H1 (cell line): ENCODE measurements around the gene STKLD1. TPM values are rescaled to one million over a fixed set of nuclear protein-coding genes. Genes with fewer than 3 reads are reported as not detected.

Source experiments
- CTCF ChIA-PET: fragments of 300-600 bp; sonication (Branson Sonifier 250); formaldehyde crosslinking; loops from one replicate; lab custom pipeline; 2021; ENCODE audit not compliant: partially characterized antibody; lab: Charles Lee
- POLR2A ChIA-PET: fragments of 300-600 bp; sonication (Branson Sonifier 250); formaldehyde crosslinking; loops from one replicate; lab custom pipeline; 2021; ENCODE audit warnings: inconsistent platforms; ENCODE audit not compliant: partially characterized antibody; lab: Charles Lee
- DNase-seq, 2 experiments: peaks; one replicate each; pipeline versions ENCODE4 v3.0.0 to v3.0.0-alpha.2; 2010 to 2022; ENCODE audit warnings: low spot score in 2 of 2, low read depth in 1 of 2, mixed read lengths in 1 of 2
- FAIRE-seq: peaks from 2 replicates; lab custom pipeline; 2011; peaks lifted over from hg19 to GRCh38; lab: Jason Lieb, UNC
- H2AFZ ChIP-seq: 2 replicates; pipeline ENCODE4 v1.8.1; 2012; ENCODE audit warnings: low read length, inconsistent platforms
- H2AK5ac ChIP-seq: 2 replicates; pipeline ENCODE4 v1.6.1; 2013; ENCODE audit warnings: low read depth, low read length
- H2BK120ac ChIP-seq: replicated peaks from 2 replicates; pipeline ENCODE3; 2013; ENCODE audit warnings: low read depth, low read length, inconsistent platforms
- H2BK12ac ChIP-seq: 2 replicates; pipeline ENCODE4 v1.6.1; 2013; ENCODE audit warnings: low read depth, low read length
- H2BK15ac ChIP-seq: 2 replicates; pipeline ENCODE4 v1.6.1; 2013; ENCODE audit warnings: low read length
- H2BK20ac ChIP-seq: 2 replicates; pipeline ENCODE4 v1.6.1; 2013; ENCODE audit warnings: low read length
- H2BK5ac ChIP-seq: 2 replicates; pipeline ENCODE4 v1.6.1; 2013; ENCODE audit warnings: low read depth, low read length
- H3K14ac ChIP-seq: 2 replicates; pipeline ENCODE4 v1.6.1; 2013; ENCODE audit warnings: inconsistent platforms; ENCODE audit not compliant: insufficient read length
- H3K18ac ChIP-seq: 2 replicates; pipeline ENCODE4 v1.6.1; 2013; ENCODE audit warnings: low read length; ENCODE audit errors: extremely low read depth
- H3K23ac ChIP-seq: 2 replicates; pipeline ENCODE4 v1.6.1; 2013; ENCODE audit warnings: inconsistent platforms; ENCODE audit not compliant: insufficient read length
- H3K23me2 ChIP-seq: 2 replicates; pipeline ENCODE4 v1.6.1; 2013; ENCODE audit warnings: low read depth, low read length
- H3K27ac ChIP-seq: 2 replicates; pipeline ENCODE4 v1.6.1; 2011; ENCODE audit warnings: low read depth, low read length, inconsistent platforms
- H3K27me3 ChIP-seq, 4 experiments: replicated peaks in 1 of 4; 1 replicate in 1 of 4; 2 replicates in 3 of 4; pipeline versions ENCODE4 v1.6.1 to v1.8.1; 2011 to 2013; ENCODE audit warnings: low read length in 3 of 4, mild to moderate bottlenecking in 3 of 4, inconsistent platforms in 2 of 4, mixed read lengths in 2 of 4, moderate library complexity in 1 of 4; ENCODE audit not compliant: control insufficient read depth in 3 of 4, insufficient read depth in 3 of 4; ENCODE audit errors: extremely low read depth in 1 of 4
- H3K36me3 ChIP-seq, 4 experiments: 2 replicates each; pipeline versions ENCODE4 v1.6.1 to v1.8.1; 2011 to 2013; ENCODE audit warnings: mild to moderate bottlenecking in 4 of 4, low read length in 3 of 4, moderate library complexity in 2 of 4, control low read depth in 1 of 4, inconsistent platforms in 1 of 4; ENCODE audit not compliant: insufficient read depth in 4 of 4, control insufficient read depth in 2 of 4
- H3K4ac ChIP-seq: replicated peaks from 2 replicates; pipeline ENCODE3; 2013; ENCODE audit warnings: low read length, low read depth, mixed read lengths, inconsistent platforms; ENCODE audit not compliant: insufficient read length
- H3K4me1 ChIP-seq, 4 experiments: replicated peaks in 1 of 4; 1 replicate in 1 of 4; 2 replicates in 3 of 4; pipeline versions ENCODE4 v1.6.1 to v1.8.1; 2011 to 2013; ENCODE audit warnings: low read length in 3 of 4, inconsistent platforms in 2 of 4, mixed read lengths in 1 of 4; ENCODE audit not compliant: insufficient read depth in 4 of 4, control insufficient read depth in 3 of 4
- H3K4me2 ChIP-seq, 2 experiments: 2 replicates each; pipeline versions ENCODE4 v1.6.1 to v1.8.1; 2011 to 2013; ENCODE audit warnings: low read depth in 2 of 2, low read length in 2 of 2, control low read depth in 1 of 2, inconsistent platforms in 1 of 2, mild to moderate bottlenecking in 1 of 2; ENCODE audit not compliant: insufficient read depth in 1 of 2
- H3K4me3 ChIP-seq, 4 experiments: fragments of 200-600, 300-600 bp in 1 of 4; sonication (generic), shearing (Covaris generic), sonication (Bioruptor Twin) in 1 of 4; 2 replicates each; pipeline versions ENCODE4 v1.5.1 to v1.8.1; 2011 to 2016; ENCODE audit warnings: low read length in 4 of 4, low read depth in 3 of 4, control low read depth in 2 of 4, inconsistent platforms in 2 of 4, mild to moderate bottlenecking in 2 of 4, mixed read lengths in 1 of 4, moderate library complexity in 1 of 4; ENCODE audit not compliant: insufficient read depth in 2 of 4; ENCODE audit errors: extremely low read depth in 1 of 4
- H3K56ac ChIP-seq: replicated peaks from 2 replicates; pipeline ENCODE3; 2013; ENCODE audit warnings: low read depth, mild to moderate bottlenecking, mixed read lengths, low read length, inconsistent platforms; ENCODE audit not compliant: insufficient read length
- H3K79me1 ChIP-seq: 2 replicates; pipeline ENCODE4 v1.6.1; 2013; ENCODE audit warnings: low read depth, low read length, control low read depth
- H3K79me2 ChIP-seq, 2 experiments: 2 replicates each; pipeline versions ENCODE4 v1.6.1 to v1.8.1; 2012 to 2013; ENCODE audit warnings: low read length in 2 of 2, mild to moderate bottlenecking in 2 of 2, inconsistent platforms in 1 of 2; ENCODE audit not compliant: insufficient read depth in 2 of 2, control insufficient read depth in 1 of 2
- H3K9ac ChIP-seq, 4 experiments: replicated peaks in 1 of 4; 1 replicate in 1 of 4; 2 replicates in 3 of 4; pipeline versions ENCODE4 v1.6.1 to v1.8.1; 2011 to 2013; ENCODE audit warnings: low read depth in 3 of 4, low read length in 3 of 4, control low read depth in 2 of 4, mild to moderate bottlenecking in 2 of 4, moderate library complexity in 2 of 4, inconsistent platforms in 1 of 4; ENCODE audit errors: extremely low read depth in 1 of 4
- H3K9me3 ChIP-seq, 2 experiments: 2 replicates each; pipeline versions ENCODE4 v1.6.1 to v1.8.1; 2012 to 2013; ENCODE audit warnings: mild to moderate bottlenecking in 2 of 2, moderate library complexity in 2 of 2, control low read depth in 1 of 2, inconsistent platforms in 1 of 2, low read depth in 1 of 2, low read length in 1 of 2, mixed read lengths in 1 of 2; ENCODE audit not compliant: insufficient read depth in 2 of 2
- H4K20me1 ChIP-seq, 2 experiments: replicated peaks in 1 of 2; 2 replicates each; pipeline versions ENCODE3 to v1.8.1; 2011 to 2013; ENCODE audit warnings: inconsistent platforms in 2 of 2, low read length in 2 of 2, mild to moderate bottlenecking in 1 of 2; ENCODE audit not compliant: insufficient read depth in 2 of 2, control insufficient read depth in 1 of 2
- H4K5ac ChIP-seq: 2 replicates; pipeline ENCODE4 v1.6.1; 2013; ENCODE audit warnings: low read length, low read depth, mixed read lengths, inconsistent platforms; ENCODE audit not compliant: insufficient read length
- H4K8ac ChIP-seq: 2 replicates; pipeline ENCODE4 v1.8.0; 2013; ENCODE audit warnings: mild to moderate bottlenecking, moderate library complexity, low read length, inconsistent platforms; ENCODE audit not compliant: insufficient read depth; ENCODE audit errors: extremely low read depth
- H4K91ac ChIP-seq: replicated peaks from 2 replicates; pipeline ENCODE3; 2013; ENCODE audit warnings: low read length, mixed read lengths, inconsistent platforms; ENCODE audit not compliant: insufficient read length
- POLR2AphosphoS5 ChIP-seq: IDR thresholded peaks from 2 replicates; pipeline ENCODE4 v1.6.1; 2011; ENCODE audit warnings: low read depth, low read length
- WGBS, 2 experiments: shearing (Covaris generic) in 1 of 2; methylation state at CpG; one replicate each; pipeline versions ENCODE4 v1.1.6 to v1.1.7; 2013 to 2015; ENCODE audit warnings: low lambda C conversion rate in 2 of 2, mixed read lengths in 2 of 2, inconsistent platforms in 1 of 2, low coverage in 1 of 2, missing lambda C conversion rate in 1 of 2; ENCODE audit not compliant: insufficient replicate concordance in 2 of 2, insufficient coverage in 1 of 2, insufficient read length in 1 of 2; ENCODE audit errors: extremely low coverage in 1 of 2, missing lambda C conversion rate in 1 of 2; 5-methylcytosine and 5-hydroxymethylcytosine counted together
- polyA plus RNA-seq, 7 experiments: library from polyadenylated mRNA; depleted of rRNA in 3 of 7; stranded (reverse) in 5 of 7; unstranded in 2 of 7; fragments of >200 nt in 5 of 7; fragments of 200-250 nt in 2 of 7; gene quantifications; 1 replicate in 5 of 7; 2 replicates in 1 of 7; 4 replicates in 1 of 7; pipeline versions ENCODE4 v1.2.1 to v1.2.3, GENCODE V29; 2011 to 2013; ENCODE audit warnings: missing spikeins in 2 of 7, mixed read lengths in 2 of 7
- total RNA-seq: library from RNA; stranded (reverse); fragmentation: NEBNext Ultra II Directional; extraction: Animal tissue kit (Norgen Biotek cat#: 25700); gene quantifications from 2 replicates; pipeline ENCODE4 v1.2.1, GENCODE V29; 2021
- TF ChIP-seq, protein P1 (sequence below): IDR thresholded peaks from 2 replicates; pipeline ENCODE4 v1.6.1; 2011; ENCODE audit warnings: low read depth, mild to moderate bottlenecking, low read length; ENCODE audit not compliant: insufficient read depth

The STKLD1 gene
- total and polyA plus RNA-seq, 2 of the 8 experiments (the other 6 are each of a cell fraction or from before 2014, with no cell fraction given) = 0.26 TPM; not detected in 1

DNA sequence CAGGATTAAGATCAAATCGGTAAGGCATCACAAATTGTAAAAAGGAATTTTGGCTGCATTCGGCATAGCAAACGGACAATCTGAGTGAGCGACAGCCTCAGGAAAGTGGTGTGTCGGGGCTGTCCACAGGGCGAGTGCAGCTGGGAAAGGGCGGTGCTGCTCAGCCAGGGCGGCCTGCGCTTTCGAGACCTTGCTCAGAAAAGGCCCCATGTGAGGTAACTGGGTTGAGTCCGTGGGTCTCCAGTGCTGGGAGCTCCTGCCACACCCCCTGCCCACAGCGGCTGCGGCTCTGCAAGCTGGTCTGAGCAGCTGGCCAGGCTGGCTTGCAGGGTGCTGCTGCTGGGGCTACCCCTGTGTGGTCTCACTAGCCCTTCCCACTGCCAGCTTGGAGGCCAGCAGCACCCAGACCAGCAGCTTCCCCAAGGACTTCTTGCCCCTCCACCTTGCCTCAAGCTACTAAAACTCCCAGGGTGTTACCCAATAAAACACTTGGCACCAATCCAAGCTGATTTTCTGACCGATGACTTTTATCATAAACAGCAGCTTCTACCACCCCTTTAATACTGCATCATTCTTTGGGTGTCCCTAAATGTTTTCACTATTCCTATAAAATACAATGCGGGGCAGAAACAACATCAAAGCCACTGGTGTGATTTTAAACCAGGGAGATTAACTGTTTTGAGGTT, 13.7 kb upstream of the STKLD1 start:
- TF ChIP-seq, protein P1, sequence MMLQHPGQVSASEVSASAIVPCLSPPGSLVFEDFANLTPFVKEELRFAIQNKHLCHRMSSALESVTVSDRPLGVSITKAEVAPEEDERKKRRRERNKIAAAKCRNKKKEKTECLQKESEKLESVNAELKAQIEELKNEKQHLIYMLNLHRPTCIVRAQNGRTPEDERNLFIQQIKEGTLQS = no peak
- peak; percentile 23; the same call in 1 of the 2 replicates for TF ChIP-seq POLR2AphosphoS5
- H3K18ac ChIP-seq = no peak overlapping the region
- no peak overlapping the region for H2AK5ac ChIP-seq
- 91% methylated on average over 15 of the region's 15 CpGs; no CpG with 5 or more reads in 1 of the 2 experiments for WGBS, 2 experiments
- H3K14ac ChIP-seq = no peak overlapping the region
- peaks cover 0 to 2% (median under 1%) of the 10 kb centered on the region in 4 experiments; a peak in 2 of 7 replicates for H3K4me1 ChIP-seq
- no peaks in the 10 kb centered on the region for H3K9me3 ChIP-seq
- no peak overlapping the region for H3K4ac ChIP-seq
- H3K23me2 ChIP-seq = no peaks in the 10 kb centered on the region
- POLR2A ChIA-PET = interaction anchor here (0.9 to 19.9 kb wide), 10 partner anchors 9 to 112 kb away, joined by 3 to 461 read pairs (median 6); partner anchors contain the start of genes MED22, RPL7A, SURF1 and SURF2
- no peak overlapping the region for H2BK15ac ChIP-seq
- no peak overlapping the region for H3K4me3 ChIP-seq
- H3K4me2 ChIP-seq = no peak overlapping the region
- peaks cover 11% of the 10 kb centered on the region for H3K79me1 ChIP-seq
- CTCF ChIA-PET = interaction anchor here (0.6 to 3.1 kb wide), 10 partner anchors 11 to 124 kb away, joined by 3 to 23 read pairs (median 3); no protein-coding TSS in a partner anchor
- no peak overlapping the region for H2AFZ ChIP-seq
- H2BK12ac ChIP-seq = no peak overlapping the region
- no peaks in the 10 kb centered on the region for H3K27me3 ChIP-seq
- no peak overlapping the region for H3K23ac ChIP-seq
- no peak overlapping the region for H3K56ac ChIP-seq
- no peak overlapping the region for H2BK20ac ChIP-seq
- peaks cover 23 to 31% of the 10 kb centered on the region in 2 experiments for H4K20me1 ChIP-seq
- no peak overlapping the region for H3K9ac ChIP-seq
- H3K27ac ChIP-seq = no peak overlapping the region
- H4K5ac ChIP-seq = no peak overlapping the region
- no peak overlapping the region for H4K8ac ChIP-seq
- H2BK5ac ChIP-seq = no peak overlapping the region
- peaks cover 15 to 60% (median 48%) of the 10 kb centered on the region in 4 experiments for H3K36me3 ChIP-seq
- FAIRE-seq (no peak), DNase-seq (no peak)
- H3K79me2 ChIP-seq = peaks cover 0 to 18% of the 10 kb centered on the region in 2 experiments; a peak in 1 of 4 replicates
- H4K91ac ChIP-seq = no peak overlapping the region
- no peak overlapping the region for H2BK120ac ChIP-seq
